Peyer's patch (tissue), 4 donors: ENCODE data around the gene AKT1. TPM values are rescaled to one million over a fixed set of nuclear protein-coding genes. Genes with fewer than 3 reads are reported as not detected.

ENCODE experiments used
- DNase-seq, 3 donors: peaks; one replicate each; pipeline ENCODE4 v3.0.0-alpha.2; 2017 to 2019
- H3K27ac ChIP-seq, 4 donors: fragments of 200-600 bp; sonication (generic); one replicate each; pipeline ENCODE4 v1.5.1; 2016 to 2019
- H3K27me3 ChIP-seq, 2 donors: fragments of 200-600 bp; sonication (generic); one replicate each; pipeline ENCODE4 v1.5.1; 2019
- H3K36me3 ChIP-seq, 3 donors: fragments of 200-600 bp; sonication (generic); one replicate each; pipeline ENCODE4 v1.5.1; 2016 to 2019
- H3K4me1 ChIP-seq, 4 donors: fragments of 200-600 bp; sonication (generic); one replicate each; pipeline ENCODE4 v1.5.1; 2016 to 2019
- H3K4me3 ChIP-seq, 4 donors: fragments of 200-600 bp; sonication (generic); 1 replicate in 3 of 4; 2 replicates in 1 of 4; pipeline ENCODE4 v1.5.1; 2016 to 2019; ENCODE audit warnings: mild to moderate bottlenecking in 1 of 4
- H3K9me3 ChIP-seq, 4 donors: fragments of 200-600 bp; sonication (generic); one replicate each; pipeline ENCODE4 v1.5.1; 2016 to 2019; ENCODE audit warnings: mild to moderate bottlenecking in 1 of 4
- CTCF ChIP-seq, 6 experiments: fragments of 450-650 bp in 4 of 6; fragments of 200-600 bp in 2 of 6; sonication (generic) in 1 of 6; IDR thresholded peaks; one replicate each; pipeline ENCODE4 v1.5.1; 2017 to 2019; ENCODE audit warnings: antibody characterized with exemption in 6 of 6, mild to moderate bottlenecking in 3 of 6, moderate library complexity in 1 of 6
- POLR2A ChIP-seq, 2 donors: fragments of 450-650 bp; IDR thresholded peaks; one replicate each; pipeline ENCODE4 v1.5.1; 2017; ENCODE audit warnings: antibody characterized with exemption in 2 of 2, mild to moderate bottlenecking in 2 of 2, moderate library complexity in 2 of 2
- total RNA-seq, 4 donors: library from RNA; depleted of rRNA; stranded (reverse); fragments of >200 nt; gene quantifications; one replicate each; pipeline ENCODE4 v1.1.0, GENCODE V29; 2016

AKT1 gene
- total RNA-seq, 4 donors from 2014 or later = 85.6 to 259 (median 111) TPM

GRCh38 chr14:104746934-104747481 is 48.5 kb downstream of the AKT1 start:
- no peak for DNase-seq
- Histone ChIP-seq H3K36me3 (no peaks in the 10 kb centered on the region), H3K4me1 (peaks cover 0 to 47% (median 6%) of the 10 kb centered on the region in 4 donors)

GRCh38 chr14:104746071-104746545 is 49.4 kb downstream of the AKT1 start:
- Histone ChIP-seq H3K4me3 (no peak overlapping the region), H3K9me3 (no peaks in the 10 kb centered on the region), H3K27ac (peak overlapping the region in 3 of 4 donors; percentile 0 to 74 (median 29)), H3K4me1 (peaks cover 0 to 42% (median 2%) of the 10 kb centered on the region in 4 donors), H3K27me3 (no peaks in the 10 kb centered on the region), H3K36me3 (no peaks in the 10 kb centered on the region)
- no peak for DNase-seq
- TF ChIP-seq CTCF (IDR thresholded peaks at IDR 0.05) (no peak), POLR2A (IDR thresholded peaks at IDR 0.05) (no peak)

More at GRCh38 chr14:104746934-104747481, 48.5 kb downstream of the AKT1 start:
- Histone ChIP-seq H3K9me3 (no peaks in the 10 kb centered on the region), H3K27ac (peak overlapping the region in 3 of 4 donors; percentile 11 to 74 (median 62)), H3K4me3 (no peak overlapping the region), H3K27me3 (no peaks in the 10 kb centered on the region)
- TF ChIP-seq POLR2A (IDR thresholded peaks at IDR 0.05) = no peak
- TF ChIP-seq CTCF (IDR thresholded peaks at IDR 0.05) = no peak

- Histone ChIP-seq H3K9me3 (no peaks in the 10 kb centered on the region), H3K4me1 (peaks cover 0 to 42% (median 2%) of the 10 kb centered on the region in 4 donors), H3K36me3 (no peaks in the 10 kb centered on the region), H3K4me3 (no peak overlapping the region), H3K27me3 (no peaks in the 10 kb centered on the region), H3K27ac (no peak overlapping the region)
- no peak for TF ChIP-seq POLR2A (IDR thresholded peaks at IDR 0.05)
- no peak for TF ChIP-seq CTCF (IDR thresholded peaks at IDR 0.05)
- no peak for DNase-seq
Measured at GRCh38 chr14:104745431-104745830, 50.1 kb downstream of the AKT1 start.

GRCh38 chr14:104744484-104744883 is 51.1 kb downstream of the AKT1 start:
- H3K27ac ChIP-seq = no peak overlapping the region
- DNase-seq = no peak
- no peaks in the 10 kb centered on the region for H3K27me3 ChIP-seq
- peaks cover 0 to 34% (median 2%) of the 10 kb centered on the region in 4 donors for H3K4me1 ChIP-seq
- no peak overlapping the region for H3K4me3 ChIP-seq
- H3K36me3 ChIP-seq = peaks cover 0 to 3% (median 0%) of the 10 kb centered on the region in 3 donors
- TF ChIP-seq CTCF (IDR thresholded peaks at IDR 0.05) = no peak
- TF ChIP-seq POLR2A (IDR thresholded peaks at IDR 0.05) = no peak
- no peaks in the 10 kb centered on the region for H3K9me3 ChIP-seq

- no peak for TF ChIP-seq CTCF (IDR thresholded peaks at IDR 0.05)
- no peak for TF ChIP-seq POLR2A (IDR thresholded peaks at IDR 0.05)
- DNase-seq = no peak
- no peak overlapping the region for H3K27ac ChIP-seq
- H3K4me1 ChIP-seq = peaks cover 0 to 26% (median 2%) of the 10 kb centered on the region in 4 donors
- H3K27me3 ChIP-seq = no peaks in the 10 kb centered on the region
- no peaks in the 10 kb centered on the region for H3K9me3 ChIP-seq
- H3K36me3 ChIP-seq = peaks cover 0 to 3% (median 0%) of the 10 kb centered on the region in 3 donors
- H3K4me3 ChIP-seq = no peak overlapping the region
Measured at GRCh38 chr14:104743461-104744380, 51.8 kb downstream of the AKT1 start.
